Measurements from ENCODE around the gene MANBA.

MANBA gene

GRCh38 chr4:102592256-102592655, 168.5 kb downstream of the MANBA start:
- DNase-seq (ENCODE audit: low spot score) = no peak

- no peak for DNase-seq (ENCODE audit: low spot score)
These were observed 171.0 kb downstream of the MANBA start for GRCh38 chr4:102589743-102590142.

- DNase-seq (ENCODE audit: low spot score) = no peak
These were observed 174.1 kb downstream of the MANBA start for GRCh38 chr4:102586644-102587021.

- no peak for DNase-seq (ENCODE audit: low spot score)
These were observed 174.6 kb downstream of the MANBA start for GRCh38 chr4:102586002-102586643.

- no peak for DNase-seq (ENCODE audit: low spot score)
These were observed 175.4 kb downstream of the MANBA start for GRCh38 chr4:102585329-102585728.

- no peak for DNase-seq (ENCODE audit: low spot score)
These were observed 176.7 kb downstream of the MANBA start for GRCh38 chr4:102584091-102584490.
